ENCODE data around the gene ARHGEF28. TPM values are rescaled to one million over a fixed set of nuclear protein-coding genes. Genes with fewer than 3 reads are reported as not detected.

The ARHGEF28 gene
- total RNA-seq, 1 donor from 2014 or later: 2.1 TPM

- TF ChIP-seq, protein P1, sequence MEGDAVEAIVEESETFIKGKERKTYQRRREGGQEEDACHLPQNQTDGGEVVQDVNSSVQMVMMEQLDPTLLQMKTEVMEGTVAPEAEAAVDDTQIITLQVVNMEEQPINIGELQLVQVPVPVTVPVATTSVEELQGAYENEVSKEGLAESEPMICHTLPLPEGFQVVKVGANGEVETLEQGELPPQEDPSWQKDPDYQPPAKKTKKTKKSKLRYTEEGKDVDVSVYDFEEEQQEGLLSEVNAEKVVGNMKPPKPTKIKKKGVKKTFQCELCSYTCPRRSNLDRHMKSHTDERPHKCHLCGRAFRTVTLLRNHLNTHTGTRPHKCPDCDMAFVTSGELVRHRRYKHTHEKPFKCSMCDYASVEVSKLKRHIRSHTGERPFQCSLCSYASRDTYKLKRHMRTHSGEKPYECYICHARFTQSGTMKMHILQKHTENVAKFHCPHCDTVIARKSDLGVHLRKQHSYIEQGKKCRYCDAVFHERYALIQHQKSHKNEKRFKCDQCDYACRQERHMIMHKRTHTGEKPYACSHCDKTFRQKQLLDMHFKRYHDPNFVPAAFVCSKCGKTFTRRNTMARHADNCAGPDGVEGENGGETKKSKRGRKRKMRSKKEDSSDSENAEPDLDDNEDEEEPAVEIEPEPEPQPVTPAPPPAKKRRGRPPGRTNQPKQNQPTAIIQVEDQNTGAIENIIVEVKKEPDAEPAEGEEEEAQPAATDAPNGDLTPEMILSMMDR (IDR thresholded peaks at IDR 0.05; ENCODE audit: borderline replicate concordance): no peak
- Histone ChIP-seq H3K36me3 (no peaks in the 10 kb centered on the region), H3K27me3 (ENCODE audit: low read depth) (peaks cover 5% of the 10 kb centered on the region), H3K9me3 (replicated peaks) (no peaks in the 10 kb centered on the region), H3K4me1 (no peaks in the 10 kb centered on the region), H3K4me3 (no peak overlapping the region), H3K27ac (replicated peaks) (no peak overlapping the region)
- intact Hi-C loops (cut with micrococcal nuclease): no loop called here
- DNase-seq: no peak
Observed at GRCh38 chr5:73615947-73616346, 10.0 kb upstream of the ARHGEF28 start.

- Histone ChIP-seq H3K27ac (replicated peaks) (peak overlapping the region; percentile 41), H3K4me3 (no peak overlapping the region), H3K9me3 (replicated peaks) (no peaks in the 10 kb centered on the region), H3K36me3 (no peaks in the 10 kb centered on the region), H3K27me3 (ENCODE audit: low read depth) (no peaks in the 10 kb centered on the region), H3K4me1 (no peaks in the 10 kb centered on the region)
- no peak for DNase-seq
- intact Hi-C loops (cut with micrococcal nuclease): no loop called here
- TF ChIP-seq, protein P1 (IDR thresholded peaks at IDR 0.05; ENCODE audit: borderline replicate concordance): no peak
Observed at GRCh38 chr5:73617510-73618279, 8.3 kb upstream of the ARHGEF28 start.

- DNase-seq: no peak
- no peaks in the 10 kb centered on the region for H3K4me1 ChIP-seq
- no peak overlapping the region for H3K4me3 ChIP-seq
- no peak overlapping the region for H3K27ac ChIP-seq (replicated peaks)
- H3K36me3 ChIP-seq: no peaks in the 10 kb centered on the region
- H3K9me3 ChIP-seq (replicated peaks): no peaks in the 10 kb centered on the region
- no peaks in the 10 kb centered on the region for H3K27me3 ChIP-seq (ENCODE audit: low read depth)
- TF ChIP-seq, protein P1 (IDR thresholded peaks at IDR 0.05; ENCODE audit: borderline replicate concordance): no peak
- intact Hi-C loops (cut with micrococcal nuclease): no loop called here
Observed at GRCh38 chr5:73619606-73620333, 6.2 kb upstream of the ARHGEF28 start.

DNA sequence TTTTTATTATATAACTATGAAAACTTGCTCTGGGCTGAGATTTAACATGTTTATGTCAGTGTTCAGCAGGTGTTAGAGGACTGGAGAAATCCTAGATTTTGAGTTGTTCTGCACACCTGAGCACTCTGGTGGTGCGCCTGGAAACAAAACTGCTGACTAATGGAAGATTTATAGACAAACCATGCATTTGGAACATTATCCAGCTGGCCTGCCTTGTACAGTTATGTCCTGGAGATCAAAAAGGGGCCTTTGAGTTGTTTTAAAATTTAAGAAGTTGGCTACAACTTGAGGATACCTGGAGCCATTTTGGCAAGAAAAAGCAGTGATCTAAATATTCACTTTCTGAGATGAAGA lies 5.7 kb upstream of the ARHGEF28 start:
- TF ChIP-seq, protein P1 (IDR thresholded peaks at IDR 0.05; ENCODE audit: borderline replicate concordance): no peak
- intact Hi-C loops (cut with micrococcal nuclease): no loop called here
- Histone ChIP-seq H3K36me3 (no peaks in the 10 kb centered on the region), H3K4me3 (no peak overlapping the region), H3K27me3 (ENCODE audit: low read depth) (no peaks in the 10 kb centered on the region), H3K4me1 (peaks cover 5% of the 10 kb centered on the region), H3K27ac (replicated peaks) (no peak overlapping the region), H3K9me3 (replicated peaks) (no peaks in the 10 kb centered on the region)
- DNase-seq: no peak

DNA sequence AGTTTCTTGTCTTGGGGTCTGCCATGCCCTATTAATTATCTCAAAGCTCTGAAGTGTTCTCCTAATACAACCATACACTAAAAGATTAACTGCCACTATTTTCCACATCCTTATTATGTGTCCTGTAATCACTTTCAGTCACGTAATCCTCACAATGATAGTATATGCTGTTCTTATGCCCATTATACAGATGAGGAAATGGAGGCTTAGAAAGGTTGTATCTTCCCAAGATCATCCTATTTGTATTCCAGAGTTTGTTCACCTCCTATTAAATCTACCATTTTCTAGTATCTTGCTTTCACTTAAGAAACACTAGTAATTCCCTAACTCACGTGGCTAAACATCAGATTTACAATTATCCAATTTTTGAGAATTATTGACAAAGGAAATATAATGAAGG lies 2.9 kb upstream of the ARHGEF28 start:
- no peak overlapping the region for H3K4me3 ChIP-seq
- TF ChIP-seq, protein P1 (IDR thresholded peaks at IDR 0.05; ENCODE audit: borderline replicate concordance): no peak
- no peaks in the 10 kb centered on the region for H3K9me3 ChIP-seq (replicated peaks)
- H3K27ac ChIP-seq (replicated peaks): no peak overlapping the region
- no peaks in the 10 kb centered on the region for H3K36me3 ChIP-seq
- DNase-seq: no peak
- H3K27me3 ChIP-seq (ENCODE audit: low read depth): peaks cover 15% of the 10 kb centered on the region
- intact Hi-C loops (cut with micrococcal nuclease): no loop called here
- peaks cover 19% of the 10 kb centered on the region for H3K4me1 ChIP-seq
